GM23248 (cell line): Measurements from ENCODE around the gene WDR6.

Experiments
- EZH2 ChIP-seq: fragments of 200-600 bp; sonication (generic); IDR thresholded peaks from 2 replicates; pipeline ENCODE4 v1.6.1; 2018; ENCODE audit warnings: antibody characterized with exemption, mild to moderate bottlenecking; ENCODE audit not compliant: insufficient read depth, poor library complexity, severe bottlenecking
- EZH2phosphoT487 ChIP-seq: fragments of 200-600 bp; sonication (generic); IDR thresholded peaks from 2 replicates; pipeline ENCODE4 v1.6.1; 2018; ENCODE audit warnings: antibody characterized with exemption, moderate library complexity, mild to moderate bottlenecking, low read depth; ENCODE audit not compliant: insufficient read depth

- TF ChIP-seq EZH2 (no peak), EZH2phosphoT487 (no peak)
Observed at GRCh38 chr3:49004352-49005302, 2.6 kb upstream of the WDR6 start.
